Right renal pelvis (tissue), 4 donors: ENCODE data around the gene ANXA10. TPM values are rescaled to one million over a fixed set of nuclear protein-coding genes. Genes with fewer than 3 reads are reported as not detected.
A peak's percentile ranks its signal among the peaks of the same experiment; 100 is the strongest.

ENCODE experiments used
- DNase-seq, 4 donors: peaks; one replicate each; pipeline ENCODE4 v3.0.0-alpha.2; 2013; ENCODE audit warnings: low read depth in 4 of 4, low spot score in 3 of 4, missing footprints in 1 of 4
- polyA plus RNA-seq, 4 donors: library from polyadenylated mRNA; unstranded; fragments of 120-200 nt; gene quantifications; one replicate each; pipeline ENCODE4 v1.2.1, GENCODE V29; 2013; ENCODE audit not compliant: insufficient read length in 4 of 4

The ANXA10 gene, protein sequence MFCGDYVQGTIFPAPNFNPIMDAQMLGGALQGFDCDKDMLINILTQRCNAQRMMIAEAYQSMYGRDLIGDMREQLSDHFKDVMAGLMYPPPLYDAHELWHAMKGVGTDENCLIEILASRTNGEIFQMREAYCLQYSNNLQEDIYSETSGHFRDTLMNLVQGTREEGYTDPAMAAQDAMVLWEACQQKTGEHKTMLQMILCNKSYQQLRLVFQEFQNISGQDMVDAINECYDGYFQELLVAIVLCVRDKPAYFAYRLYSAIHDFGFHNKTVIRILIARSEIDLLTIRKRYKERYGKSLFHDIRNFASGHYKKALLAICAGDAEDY
- polyA plus RNA-seq, result under 1 TPM in 2 of 4 donors, not detected in 2; 0.25 to 0.31 TPM

DNA sequence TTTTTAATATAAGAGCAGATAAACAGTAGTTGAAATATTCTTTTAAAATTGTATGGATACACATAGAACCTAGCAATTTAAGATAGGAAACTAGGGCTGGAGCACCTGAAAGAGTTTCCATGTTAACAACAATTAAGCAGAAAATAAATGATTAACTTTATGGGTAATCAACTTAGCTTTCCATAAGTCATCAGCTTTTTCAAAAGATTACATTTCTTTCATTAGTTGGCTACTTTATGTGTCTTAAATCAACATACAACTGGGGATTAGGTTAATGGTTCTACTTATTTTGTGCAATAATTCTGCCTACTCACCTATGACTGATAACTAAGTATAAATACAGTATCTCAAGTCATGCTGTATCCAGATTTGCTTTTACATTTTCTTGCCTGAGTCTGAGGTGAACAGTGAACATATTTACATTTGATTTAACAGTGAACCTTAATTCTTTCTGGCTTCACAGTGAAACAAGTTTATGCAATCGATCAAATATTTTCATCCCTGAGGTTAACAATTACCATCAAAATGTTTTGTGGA is at the start of gene ANXA10:
TSS of gene ANXA10 (plus strand) at position 362 of the 537 bp plus-strand sequence. CDS start at position 526, 164 bp downstream.
- DNase-seq, result no peak

DNA sequence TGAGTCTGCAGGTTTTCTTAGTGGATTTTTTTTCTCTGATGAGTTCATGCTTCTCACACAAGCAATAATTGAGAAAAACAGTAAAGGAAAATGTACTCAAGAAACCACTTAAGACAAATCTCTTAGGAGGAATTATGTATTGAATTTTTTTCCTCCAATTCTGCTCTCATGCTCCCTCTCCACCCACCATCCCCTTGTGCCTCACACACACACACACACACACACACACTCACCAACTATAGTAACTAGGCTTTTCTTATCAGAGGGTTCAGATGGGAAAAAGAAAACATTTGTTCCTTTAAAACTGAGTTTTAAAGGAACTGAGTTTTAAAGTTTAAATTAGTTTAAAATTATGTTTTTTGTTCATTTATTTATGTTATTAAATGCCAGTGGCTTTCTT is 47.0 kb upstream of the ANXA10 start:
- DNase-seq, result no peak

DNA sequence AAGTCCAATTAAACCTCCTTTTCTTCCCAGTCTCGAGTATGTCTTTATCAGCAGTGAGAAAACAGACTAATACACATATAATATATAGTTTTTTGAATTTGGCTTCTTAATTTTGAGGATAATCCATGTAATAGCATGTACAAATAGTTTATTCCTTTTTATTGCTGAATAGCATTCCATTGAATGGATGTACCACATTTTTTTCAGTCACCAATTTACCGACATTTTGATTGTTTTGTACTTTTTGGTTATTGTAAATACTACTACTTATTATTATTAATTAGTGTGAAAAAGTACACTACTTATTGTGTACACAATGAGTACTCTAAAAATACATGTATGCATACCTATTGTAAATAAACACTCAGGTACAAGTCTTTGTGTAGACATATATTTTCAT is 42.3 kb upstream of the ANXA10 start:
- no peak for DNase-seq

- no peak for DNase-seq
Observed at GRCh38 chr4:168051526-168051925, 40.8 kb upstream of the ANXA10 start.

DNA sequence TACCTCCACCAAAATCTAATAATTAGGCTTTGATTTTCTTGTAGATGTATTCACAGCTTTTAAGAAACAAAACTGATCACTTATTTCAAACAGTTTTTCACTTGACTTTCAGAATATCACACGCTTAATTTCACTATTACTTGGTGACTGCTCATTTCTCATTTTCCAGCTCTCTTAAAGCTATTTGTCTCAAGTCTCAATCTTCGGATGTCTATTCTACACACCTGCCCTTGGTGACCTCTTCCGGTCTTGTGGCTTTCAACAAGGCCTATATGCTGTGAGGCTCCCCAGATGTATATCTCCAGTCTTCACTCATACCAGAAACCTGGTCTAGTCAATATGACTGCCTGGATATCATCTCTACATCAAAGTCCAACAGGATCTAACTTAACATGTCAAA is 34.9 kb upstream of the ANXA10 start:
- no peak for DNase-seq

DNA sequence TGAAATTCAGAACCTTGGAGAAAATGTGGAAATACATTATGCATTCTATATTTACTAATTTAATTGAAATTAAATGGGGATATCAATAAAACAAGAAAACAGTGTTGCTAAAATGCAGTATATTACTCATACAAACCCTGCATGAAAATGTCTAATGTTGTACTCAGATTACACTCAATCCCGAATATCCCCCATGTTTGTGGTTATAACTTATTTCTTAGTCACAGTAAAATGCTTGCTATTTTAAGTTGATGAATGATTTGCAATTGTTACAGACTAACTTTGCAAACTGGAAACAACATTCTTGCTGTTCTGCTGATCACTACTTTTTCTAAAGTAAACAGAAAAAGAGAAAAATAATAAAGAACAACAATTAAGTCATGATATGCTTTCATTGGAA is 33.1 kb upstream of the ANXA10 start:
- DNase-seq, result no peak

DNA sequence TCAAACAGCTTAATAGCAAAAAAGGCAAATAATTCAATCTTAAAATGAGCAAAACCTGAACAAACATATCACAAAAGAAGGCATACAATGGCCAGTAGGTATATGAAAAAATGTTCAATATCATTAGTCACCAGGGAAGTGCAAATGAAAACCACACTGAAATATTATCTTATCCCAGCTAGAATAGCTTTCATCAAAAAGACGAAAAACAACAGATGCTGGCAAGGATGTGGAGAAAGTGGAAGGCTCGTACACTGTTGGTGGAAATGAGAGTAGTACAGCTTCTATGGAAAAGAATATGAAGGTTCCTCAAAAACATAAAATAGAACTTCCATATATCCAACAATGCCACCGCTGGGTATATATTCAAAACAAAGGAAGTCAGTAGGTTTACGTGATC is 29.3 kb upstream of the ANXA10 start:
- DNase-seq, result no peak

- no peak for DNase-seq
Observed at GRCh38 chr4:168070903-168071302, 21.4 kb upstream of the ANXA10 start.

GRCh38 chr4:168071304-168071703 is 21.0 kb upstream of the ANXA10 start:
- DNase-seq, result no peak

GRCh38 chr4:168074861-168075260 is 17.5 kb upstream of the ANXA10 start:
- no peak for DNase-seq

DNA sequence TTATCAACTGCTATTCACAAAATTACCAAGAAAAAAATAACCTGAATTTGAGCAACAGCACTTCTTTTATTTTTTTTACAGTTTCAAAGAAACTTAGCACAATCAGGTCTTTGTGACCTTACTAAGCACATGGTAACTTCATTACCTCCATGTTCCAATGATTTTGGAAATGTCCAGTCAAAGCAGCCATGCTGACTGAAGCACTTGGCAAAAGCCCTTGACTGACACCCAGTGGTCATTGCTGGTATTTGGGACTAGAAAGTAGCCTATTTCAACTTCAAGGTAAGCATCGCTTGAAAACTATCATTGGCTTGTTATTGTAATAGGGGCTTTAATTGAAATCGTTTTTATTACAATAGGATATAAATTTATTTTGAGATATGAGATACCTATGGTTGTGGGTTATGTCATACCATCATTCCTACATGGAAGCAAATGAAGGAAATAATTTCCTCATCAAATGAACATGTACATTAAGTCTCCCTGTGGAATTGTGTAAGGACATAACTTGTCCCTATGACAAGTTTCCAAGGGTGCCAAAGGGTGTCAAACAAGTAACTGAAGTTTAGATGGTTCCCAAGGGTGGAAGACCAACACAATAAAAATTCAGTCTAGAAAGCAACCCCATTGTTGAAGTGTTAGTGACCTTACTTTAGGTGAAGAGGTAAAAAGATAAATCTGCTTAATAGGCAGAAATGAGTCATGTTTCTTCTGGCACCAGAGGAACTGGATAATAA is 15.2 kb upstream of the ANXA10 start:
- DNase-seq, result peak; percentile 43 to 56 (median 52)

DNA sequence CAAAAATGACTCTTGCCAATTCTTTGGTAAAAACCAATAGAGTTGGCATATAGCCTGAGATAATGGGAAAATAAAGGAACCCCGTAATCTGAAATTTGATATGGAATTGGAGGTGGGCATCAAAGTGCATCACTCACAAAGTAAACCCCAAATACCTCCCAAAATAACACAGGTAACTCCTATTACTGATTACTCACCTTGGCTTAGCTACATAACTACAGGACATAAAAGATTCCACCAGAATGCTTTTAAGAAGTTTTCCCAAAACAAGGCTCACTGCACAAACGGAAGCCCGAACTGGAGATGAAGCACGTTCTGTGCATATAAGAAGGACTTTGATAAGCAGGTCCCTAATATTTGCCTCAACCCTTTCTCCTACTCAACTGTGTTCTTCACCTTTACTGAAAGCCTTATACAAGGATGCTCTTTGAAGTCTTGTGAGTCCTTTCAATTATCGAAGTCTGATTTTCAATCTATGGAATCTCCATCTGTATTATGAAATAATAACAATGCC is 14.6 kb upstream of the ANXA10 start:
- no peak for DNase-seq

DNA sequence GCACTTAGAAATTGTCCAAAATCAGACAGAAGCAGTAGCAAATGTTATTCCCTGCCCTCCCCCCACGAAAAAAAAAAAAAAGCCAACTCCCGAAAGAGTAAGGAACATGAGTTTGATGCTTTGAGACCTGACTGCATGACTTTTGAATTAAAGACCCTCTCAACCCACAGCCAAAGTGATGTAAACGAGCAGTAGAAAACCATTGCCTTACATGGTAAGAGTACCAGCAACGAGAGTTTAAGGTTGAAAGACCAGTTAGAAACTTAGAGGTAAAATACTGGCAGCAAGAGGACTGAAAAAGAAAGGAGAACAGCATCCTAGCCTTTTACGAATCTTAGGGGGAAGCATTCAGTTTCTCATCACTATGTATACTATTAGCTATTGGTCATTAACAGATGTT is 10.0 kb upstream of the ANXA10 start:
- no peak for DNase-seq

GRCh38 chr4:168095776-168096406 is 3.6 kb downstream of the ANXA10 start:
- no peak for DNase-seq

DNA sequence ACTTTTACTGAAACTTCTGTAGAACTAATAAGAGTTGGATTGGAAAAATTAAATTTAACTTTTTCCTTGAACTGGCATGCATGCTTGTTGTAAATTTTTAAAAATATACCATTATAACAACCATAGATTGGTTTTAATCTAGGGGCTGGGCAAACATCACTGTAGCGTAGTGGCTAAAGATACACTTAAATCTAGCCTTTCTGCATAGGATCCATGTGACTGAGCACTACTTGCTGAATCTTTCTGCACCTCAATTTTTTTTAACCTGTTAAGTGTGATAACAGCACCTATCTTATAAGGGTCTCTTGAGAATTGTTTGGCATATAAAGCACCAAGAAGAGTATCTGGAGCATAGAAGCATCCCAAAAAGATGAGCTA is 4.1 kb downstream of the ANXA10 start:
- DNase-seq, result no peak

DNA sequence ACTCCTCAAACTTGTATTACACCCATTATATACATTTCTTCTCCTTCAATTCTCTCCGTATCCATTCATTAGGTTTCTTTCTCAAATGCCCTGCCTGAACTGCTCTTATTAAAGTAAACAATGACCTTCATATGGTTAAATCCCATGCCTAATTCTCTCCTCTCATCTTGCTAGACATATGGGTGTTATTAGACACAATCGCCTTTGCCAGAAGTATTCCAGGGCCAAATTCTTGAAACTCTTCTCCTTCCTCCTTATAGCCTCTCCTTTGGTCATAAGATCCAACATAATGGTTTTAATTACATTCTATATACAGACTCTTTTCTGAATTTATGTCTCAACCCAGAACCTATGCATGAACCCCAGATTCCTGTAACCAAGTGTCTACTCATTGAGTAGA is 4.8 kb downstream of the ANXA10 start:
- no peak for DNase-seq

GRCh38 chr4:168098248-168098717 is 5.9 kb downstream of the ANXA10 start:
- DNase-seq, result no peak

DNA sequence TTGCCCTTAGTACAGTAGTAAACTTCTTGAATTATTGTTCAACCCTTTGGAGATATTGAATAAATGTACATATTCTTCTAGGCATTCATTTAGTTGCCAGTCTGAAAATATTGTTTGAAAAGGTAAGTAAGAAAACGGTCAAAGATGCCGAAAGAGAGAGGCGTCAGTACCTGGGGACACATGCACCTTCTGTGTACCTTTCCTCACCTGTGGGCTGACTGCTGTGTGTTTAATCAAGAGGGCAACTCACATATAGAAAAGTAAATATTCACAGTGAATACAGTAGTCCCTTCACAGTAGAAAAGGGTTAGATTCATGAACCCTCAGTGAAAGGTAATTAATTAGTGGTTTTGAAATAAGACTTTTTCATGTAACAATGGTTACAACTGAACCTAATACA is 6.9 kb downstream of the ANXA10 start:
- DNase-seq, result no peak

GRCh38 chr4:168101026-168101425 is 8.7 kb downstream of the ANXA10 start:
- DNase-seq, result no peak

GRCh38 chr4:168102403-168102802 is 10.1 kb downstream of the ANXA10 start:
- DNase-seq, result no peak

GRCh38 chr4:168109527-168109926 is 17.2 kb downstream of the ANXA10 start:
- no peak for DNase-seq
